Sigmoid colon (tissue), 7 donors: ENCODE measurements around the gene CCDC85C. TPM values are rescaled to one million over a fixed set of nuclear protein-coding genes. Genes with fewer than 3 reads are reported as not detected.

ENCODE experiments used
- DNase-seq: peaks from one replicate; pipeline ENCODE4 v3.0.0-alpha.2; 2019
- H3K27ac ChIP-seq, 4 donors: fragments of 200-600 bp; sonication (generic); one replicate each; pipeline ENCODE4 v1.5.1; 2016 to 2019; ENCODE audit warnings: mild to moderate bottlenecking in 1 of 4
- H3K27me3 ChIP-seq, 3 donors: fragments of 200-600 bp; sonication (generic); one replicate each; pipeline ENCODE4 v1.5.1; 2019; ENCODE audit warnings: mild to moderate bottlenecking in 1 of 3
- H3K36me3 ChIP-seq, 4 donors: fragments of 200-600 bp; sonication (generic); one replicate each; pipeline ENCODE4 v1.5.1; 2016 to 2019
- H3K4me1 ChIP-seq, 4 donors: fragments of 200-600 bp; sonication (generic); one replicate each; pipeline ENCODE4 v1.5.1; 2017 to 2019
- H3K4me3 ChIP-seq, 4 donors: fragments of 200-600 bp; sonication (generic); one replicate each; pipeline ENCODE4 v1.5.1; 2017 to 2019; ENCODE audit warnings: mild to moderate bottlenecking in 2 of 4, moderate library complexity in 1 of 4
- H3K9me3 ChIP-seq, 4 donors: fragments of 200-600 bp in 3 of 4; sonication (generic) in 3 of 4; one replicate each; pipeline versions ENCODE4 v1.5.1 to v1.6.1; 2013 to 2019
- EP300 ChIP-seq, 4 donors: sonication (generic); formaldehyde crosslinking; IDR thresholded peaks; one replicate each; pipeline ENCODE4 v1.6.1; 2017; ENCODE audit warnings: antibody characterized with exemption in 4 of 4
- POLR2A ChIP-seq, 2 donors: fragments of 450-650 bp; IDR thresholded peaks; one replicate each; pipeline ENCODE4 v1.6.1; 2016; ENCODE audit warnings: antibody characterized with exemption in 2 of 2, mild to moderate bottlenecking in 2 of 2, moderate library complexity in 2 of 2
- POLR2AphosphoS5 ChIP-seq, 4 donors: sonication (generic); formaldehyde crosslinking; IDR thresholded peaks; one replicate each; pipeline ENCODE4 v1.6.1; 2017; ENCODE audit warnings: antibody characterized with exemption in 4 of 4
- WGBS, 2 donors: extraction: QIAGEN DNeasy Blood & Tissue Kit; methylation state at CpG; one replicate each; pipeline ENCODE4 v1.1.7; 2013; 5-methylcytosine and 5-hydroxymethylcytosine counted together
- intact Hi-C: fragments of 100-400 bp; cut with DNase I; formaldehyde crosslinking; loops from one replicate; pipeline ENCODE4 v1.15.1; 2023
- polyA plus RNA-seq, 3 donors: library from polyadenylated mRNA; stranded (reverse); fragments of 200-250 nt; gene quantifications; one replicate each; pipeline ENCODE4 v1.2.3, GENCODE V29; 2013
- total RNA-seq, 4 donors: library from RNA; depleted of rRNA; stranded (reverse); fragments of >200 nt; gene quantifications; one replicate each; pipeline ENCODE4 v1.1.0, GENCODE V29; 2016
- TF ChIP-seq, protein P1 (sequence below), 4 experiments: fragments of 450-650 bp in 3 of 4; fragments of 200-600 bp in 1 of 4; IDR thresholded peaks; one replicate each; pipeline ENCODE4 v1.5.1; 2016 to 2019; ENCODE audit warnings: antibody characterized with exemption in 4 of 4, mild to moderate bottlenecking in 3 of 4, moderate library complexity in 2 of 4
- donor health status: healthy with polysubstance abuse.
- donor health status: Bipolar disorder and iron deficiency.
- donor health status: healthy.

Gene CCDC85C
- total and polyA plus RNA-seq, 7 donors = 11.4 to 79.0 (median 28.1) TPM

DNA sequence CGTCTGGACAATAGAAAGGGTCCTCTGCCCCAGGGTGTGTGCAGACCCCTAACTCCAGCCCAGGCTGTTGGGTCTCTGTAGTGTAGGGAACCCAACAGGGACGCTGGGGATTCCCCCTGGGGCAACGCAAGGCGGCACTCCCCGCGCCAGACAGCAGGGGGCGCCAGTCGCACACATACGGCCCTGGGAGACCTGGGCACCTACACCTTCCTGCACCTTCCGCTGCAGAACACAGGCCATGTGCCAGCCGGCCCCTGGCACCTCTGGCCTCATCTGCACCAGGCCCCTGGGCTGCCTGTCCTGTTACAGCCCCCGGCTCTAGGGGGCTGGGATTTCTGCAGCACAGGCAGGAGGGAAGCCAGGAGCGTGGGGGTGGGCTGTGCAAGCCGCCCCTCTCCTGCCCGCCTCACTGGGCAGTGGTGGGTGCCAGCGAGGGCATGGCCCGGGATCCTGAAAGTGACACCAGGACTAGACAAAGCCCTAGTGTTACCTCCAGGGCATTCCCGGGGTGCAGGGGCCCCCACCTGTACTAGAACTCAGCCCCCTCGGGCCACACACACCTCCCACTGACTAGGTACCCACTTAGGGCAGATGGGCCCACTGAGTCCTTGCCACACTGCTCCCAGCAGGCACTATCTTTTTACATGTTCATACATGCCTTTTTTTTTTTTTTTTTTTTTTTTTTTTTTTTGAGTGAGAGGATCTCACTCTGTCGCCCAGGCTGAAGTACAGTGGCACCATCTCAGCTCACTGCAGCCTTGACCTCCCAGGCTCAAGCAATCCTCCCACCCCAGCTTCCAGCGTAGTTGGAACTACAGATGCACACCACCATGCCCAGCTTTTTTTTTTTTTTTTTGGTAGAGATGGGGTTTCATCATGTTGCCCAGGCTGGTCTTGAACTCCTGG, 85.3 kb downstream of the CCDC85C start:
- H3K4me3 ChIP-seq = no peak overlapping the region
- peak overlapping the region in 3 of 4 donors; percentile 40 to 90 (median 45) for H3K27ac ChIP-seq
- intact Hi-C loops = loop anchor here (1.0 kb wide), 1 partner anchor 111 kb away; no protein-coding TSS in a partner anchor
- TF ChIP-seq EP300 (IDR thresholded peaks at IDR 0.05) = no peak
- TF ChIP-seq POLR2AphosphoS5 (IDR thresholded peaks at IDR 0.05) = peak in 1 of 4 donors; percentile 50
- TF ChIP-seq POLR2A (IDR thresholded peaks at IDR 0.05) = no peak
- TF ChIP-seq, protein P1, sequence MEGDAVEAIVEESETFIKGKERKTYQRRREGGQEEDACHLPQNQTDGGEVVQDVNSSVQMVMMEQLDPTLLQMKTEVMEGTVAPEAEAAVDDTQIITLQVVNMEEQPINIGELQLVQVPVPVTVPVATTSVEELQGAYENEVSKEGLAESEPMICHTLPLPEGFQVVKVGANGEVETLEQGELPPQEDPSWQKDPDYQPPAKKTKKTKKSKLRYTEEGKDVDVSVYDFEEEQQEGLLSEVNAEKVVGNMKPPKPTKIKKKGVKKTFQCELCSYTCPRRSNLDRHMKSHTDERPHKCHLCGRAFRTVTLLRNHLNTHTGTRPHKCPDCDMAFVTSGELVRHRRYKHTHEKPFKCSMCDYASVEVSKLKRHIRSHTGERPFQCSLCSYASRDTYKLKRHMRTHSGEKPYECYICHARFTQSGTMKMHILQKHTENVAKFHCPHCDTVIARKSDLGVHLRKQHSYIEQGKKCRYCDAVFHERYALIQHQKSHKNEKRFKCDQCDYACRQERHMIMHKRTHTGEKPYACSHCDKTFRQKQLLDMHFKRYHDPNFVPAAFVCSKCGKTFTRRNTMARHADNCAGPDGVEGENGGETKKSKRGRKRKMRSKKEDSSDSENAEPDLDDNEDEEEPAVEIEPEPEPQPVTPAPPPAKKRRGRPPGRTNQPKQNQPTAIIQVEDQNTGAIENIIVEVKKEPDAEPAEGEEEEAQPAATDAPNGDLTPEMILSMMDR (IDR thresholded peaks at IDR 0.05) = peak; percentile 93 to 99 (median 97)
- peaks cover 7 to 21% (median 15%) of the 10 kb centered on the region in 4 donors for H3K36me3 ChIP-seq
- 39 to 41% methylated on average over 21 of the region's 21 CpGs for WGBS, 2 donors
- peak; percentile 87 for DNase-seq
- peaks cover 0 to 49% (median 46%) of the 10 kb centered on the region in 4 donors for H3K4me1 ChIP-seq
- no peaks in the 10 kb centered on the region for H3K9me3 ChIP-seq
- no peaks in the 10 kb centered on the region for H3K27me3 ChIP-seq

DNA sequence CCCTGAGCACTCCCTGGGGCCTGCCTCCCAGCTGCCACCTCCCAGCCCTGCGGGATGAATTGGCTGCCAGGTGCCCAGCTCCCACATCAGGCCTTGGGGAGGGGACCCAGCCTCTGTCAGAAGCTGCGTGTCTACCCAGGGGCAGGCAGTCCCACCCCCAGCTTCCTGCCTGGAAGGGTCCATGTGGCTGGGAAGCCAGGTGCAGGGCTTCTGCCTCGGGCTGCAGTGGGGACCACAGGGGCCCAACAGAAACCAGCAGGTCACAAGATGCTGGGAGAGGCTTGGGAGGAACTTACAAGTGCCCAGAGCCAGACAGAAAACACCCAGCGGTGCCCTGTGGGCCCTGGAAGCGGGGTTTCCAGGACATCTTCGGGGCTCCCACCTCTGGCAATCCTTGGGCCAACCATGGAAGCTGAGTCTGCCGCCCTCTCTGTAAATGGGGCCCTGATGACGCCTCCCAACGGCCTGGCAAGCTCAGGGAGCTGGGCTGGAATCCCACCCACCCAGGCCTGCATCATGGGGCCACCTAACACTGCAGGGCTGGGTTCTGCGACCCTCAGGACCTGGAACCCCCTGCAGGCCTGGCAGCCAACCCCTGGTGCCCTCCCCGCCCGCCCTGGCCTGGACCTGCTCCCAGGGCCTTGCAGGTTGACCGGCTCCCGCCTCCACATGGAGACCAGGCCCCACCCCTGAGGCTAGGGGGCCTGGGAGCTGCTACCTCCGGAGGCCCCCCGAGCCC, 86.2 kb downstream of the CCDC85C start:
- DNase-seq = peak; percentile 69
- Histone ChIP-seq H3K36me3 (peaks cover 7 to 28% (median 17%) of the 10 kb centered on the region in 4 donors), H3K4me1 (peaks cover 0 to 49% (median 42%) of the 10 kb centered on the region in 4 donors), H3K27me3 (no peaks in the 10 kb centered on the region), H3K9me3 (no peaks in the 10 kb centered on the region), H3K27ac (peak overlapping the region in 3 of 4 donors; percentile 40 to 47 (median 45)), H3K4me3 (no peak overlapping the region)
- no peak for TF ChIP-seq POLR2AphosphoS5 (IDR thresholded peaks at IDR 0.05)
- no peak for TF ChIP-seq POLR2A (IDR thresholded peaks at IDR 0.05)
- TF ChIP-seq EP300 (IDR thresholded peaks at IDR 0.05) = no peak
- TF ChIP-seq, protein P1 (IDR thresholded peaks at IDR 0.05) = no peak
- 62 to 66% methylated on average over 16 of the region's 16 CpGs for WGBS, 2 donors
- intact Hi-C loops = loop anchor here (1.0 kb wide), 1 partner anchor 111 kb away; no protein-coding TSS in a partner anchor

DNA sequence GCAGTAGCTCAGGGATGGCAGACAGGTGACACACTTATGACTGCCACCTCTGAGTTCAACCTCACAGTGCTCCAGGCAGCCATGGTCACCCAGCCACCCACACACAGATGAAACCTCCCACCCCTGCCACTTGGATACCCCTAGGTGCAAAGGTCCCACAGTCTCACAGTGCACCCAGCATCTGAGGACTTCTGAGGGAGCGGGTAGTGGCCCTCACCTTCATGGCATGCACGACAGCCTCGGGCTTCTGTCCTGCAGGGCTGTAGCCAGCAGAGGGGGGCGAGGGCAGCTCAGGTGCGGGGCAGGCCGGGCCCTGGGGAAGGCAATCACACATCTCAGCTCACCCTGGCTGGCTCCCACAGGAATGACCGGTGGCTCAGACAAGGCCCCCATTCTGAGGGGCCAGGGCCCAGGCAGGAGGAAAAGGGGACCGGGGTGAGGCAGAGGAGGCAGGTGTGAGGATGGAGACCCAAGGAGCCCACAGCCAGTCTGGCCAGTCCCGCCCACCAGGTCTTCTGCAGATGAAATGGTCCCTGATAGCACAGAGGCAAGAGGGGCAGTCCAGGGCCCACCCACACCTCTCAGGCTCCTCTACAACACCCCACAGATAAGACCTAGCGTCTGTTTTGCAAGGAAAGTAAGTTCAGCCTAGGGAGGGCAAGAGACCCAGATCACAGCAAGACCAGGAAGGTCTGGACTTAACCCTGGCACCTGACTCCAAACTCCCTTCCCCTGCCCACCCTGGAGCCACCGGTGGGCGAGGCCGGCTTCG, 87.0 kb downstream of the CCDC85C start:
- DNase-seq = no peak
- H3K4me3 ChIP-seq = no peak overlapping the region
- peak overlapping the region in 3 of 4 donors; percentile 15 to 47 (median 40) for H3K27ac ChIP-seq
- peaks cover 0 to 49% (median 42%) of the 10 kb centered on the region in 4 donors for H3K4me1 ChIP-seq
- intact Hi-C loops = no loop called here
- 72 to 91% methylated on average over 14 of the region's 14 CpGs for WGBS, 2 donors
- peaks cover 7 to 33% (median 18%) of the 10 kb centered on the region in 4 donors for H3K36me3 ChIP-seq
- no peaks in the 10 kb centered on the region for H3K9me3 ChIP-seq
- no peaks in the 10 kb centered on the region for H3K27me3 ChIP-seq
- TF ChIP-seq EP300 (IDR thresholded peaks at IDR 0.05) (no peak), POLR2AphosphoS5 (IDR thresholded peaks at IDR 0.05) (no peak), POLR2A (IDR thresholded peaks at IDR 0.05) (no peak)
- TF ChIP-seq, protein P1 (IDR thresholded peaks at IDR 0.05) = no peak

- intact Hi-C loops = no loop called here
- Histone ChIP-seq H3K27me3 (no peaks in the 10 kb centered on the region), H3K27ac (peak overlapping the region in 1 of 4 donors; percentile 9), H3K36me3 (peaks cover 7 to 33% (median 18%) of the 10 kb centered on the region in 4 donors), H3K4me1 (peaks cover 0 to 49% (median 42%) of the 10 kb centered on the region in 4 donors), H3K9me3 (no peaks in the 10 kb centered on the region), H3K4me3 (no peak overlapping the region)
- WGBS, 2 donors = 81 to 84% methylated on average over 24 of the region's 24 CpGs
- no peak for DNase-seq
- no peak for TF ChIP-seq POLR2A (IDR thresholded peaks at IDR 0.05)
These were observed 87.7 kb downstream of the CCDC85C start for GRCh38 chr14:99516156-99516870.
